HG02884 (cell line): ENCODE results near the gene MRPL54.

Experiments used
- ATAC-seq: cut with Tn5 transposase; IDR thresholded peaks from one replicate; pipeline ENCODE4 v1.9.1; 2021; ENCODE audit warnings: mild to moderate bottlenecking, moderate library complexity; ENCODE audit not compliant: unreplicated experiment

MRPL54 gene

GRCh38 chr19:3762501-3763459 is at the start of gene MRPL54:
Gene MRPL54 (plus strand): TSS chr19:3762682. CDS start chr19:3762701, 19 bp downstream.
- ATAC-seq: peak; percentile 71

DNA sequence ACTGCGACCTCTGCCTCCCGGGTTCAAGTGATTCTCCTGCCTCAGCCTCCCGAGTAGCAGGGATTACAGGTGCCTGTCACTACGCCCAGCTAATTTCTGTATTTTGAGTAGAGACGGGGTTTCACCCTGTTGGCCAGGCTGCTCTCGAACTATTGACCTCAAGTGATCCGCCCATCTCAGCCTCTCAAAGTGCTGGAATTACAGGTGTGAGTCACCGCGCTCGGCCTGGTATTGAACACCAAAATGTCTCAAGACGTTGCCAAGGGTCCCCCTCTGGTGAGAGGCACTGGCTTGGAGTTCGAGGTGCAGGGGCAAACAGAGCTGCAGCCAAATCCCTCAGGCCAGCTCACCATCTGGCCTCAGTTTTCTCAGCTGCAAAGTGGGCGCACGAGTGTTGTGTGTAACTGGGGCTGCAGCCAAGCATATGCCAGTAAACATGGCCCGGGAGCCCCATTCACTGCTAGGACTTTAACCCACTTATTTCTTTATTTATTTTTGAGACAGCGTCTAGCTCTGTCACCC is 46.3 kb upstream of the MRPL54 start:
- no peak for ATAC-seq

GRCh38 chr19:3719868-3720267 is 42.6 kb upstream of the MRPL54 start:
- no peak for ATAC-seq

- no peak for ATAC-seq
These were observed 42.0 kb upstream of the MRPL54 start for GRCh38 chr19:3720349-3720917.

- ATAC-seq: no peak
These were observed 41.2 kb upstream of the MRPL54 start for GRCh38 chr19:3721131-3721886.

- ATAC-seq: no peak
These were observed 40.5 kb upstream of the MRPL54 start for GRCh38 chr19:3721887-3722442.

- no peak for ATAC-seq
These were observed 39.9 kb upstream of the MRPL54 start for GRCh38 chr19:3722443-3723109.

- no peak for ATAC-seq
These were observed 39.4 kb upstream of the MRPL54 start for GRCh38 chr19:3723110-3723488.

DNA sequence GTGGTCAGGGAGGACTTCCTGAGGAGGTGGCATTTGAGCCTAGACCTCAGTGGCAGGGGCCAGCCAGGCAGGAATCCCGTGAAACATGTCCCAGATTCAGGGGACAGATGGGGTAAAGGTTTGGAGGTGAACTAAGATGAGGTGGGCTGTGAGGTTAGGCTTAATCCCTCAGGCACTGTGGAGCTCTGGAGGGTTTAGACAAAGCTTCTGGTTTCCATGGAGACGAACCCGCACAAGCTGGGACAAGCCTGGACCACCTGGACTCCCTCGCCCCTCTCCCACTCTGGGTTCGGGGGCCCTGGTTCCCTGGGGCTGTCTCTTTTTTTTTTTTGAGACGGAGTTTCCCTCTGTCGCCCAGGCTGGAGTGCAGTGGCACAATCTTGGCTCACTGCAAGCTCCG is 38.6 kb upstream of the MRPL54 start:
- ATAC-seq: no peak

GRCh38 chr19:3725121-3725520 is 37.4 kb upstream of the MRPL54 start:
- no peak for ATAC-seq

DNA sequence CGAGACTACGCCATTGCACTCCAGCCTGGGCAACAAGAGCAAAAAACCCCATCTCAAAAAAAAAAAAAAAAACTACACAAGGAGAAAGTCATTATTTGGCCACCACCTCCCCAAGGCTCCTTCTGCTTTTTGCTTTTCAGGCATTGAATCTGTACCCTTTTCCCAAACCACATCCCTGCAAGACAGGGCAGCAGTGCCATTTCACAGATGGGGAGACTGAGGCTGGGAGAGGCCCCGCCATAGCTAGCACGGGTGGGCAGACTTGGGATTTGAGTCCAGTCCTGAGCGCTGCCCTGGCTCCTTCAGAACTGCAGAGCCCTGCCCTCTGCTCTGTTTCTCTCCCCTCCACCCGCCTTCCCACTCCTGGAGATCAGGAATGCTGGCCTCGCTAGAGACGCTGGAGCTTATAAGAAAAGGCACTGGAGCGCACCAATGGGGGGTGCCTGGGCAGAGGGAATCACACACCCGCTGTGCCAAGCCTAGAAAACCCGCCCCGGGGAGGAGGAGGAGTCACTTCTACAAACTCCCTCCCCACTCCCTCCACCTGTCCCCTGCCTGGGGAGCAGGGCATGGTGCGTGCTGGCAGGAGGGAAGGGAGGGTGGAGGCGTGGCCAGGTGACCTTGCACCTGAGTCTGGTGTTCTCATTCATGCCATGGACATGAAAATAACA is 36.7 kb upstream of the MRPL54 start:
- ATAC-seq: no peak

DNA sequence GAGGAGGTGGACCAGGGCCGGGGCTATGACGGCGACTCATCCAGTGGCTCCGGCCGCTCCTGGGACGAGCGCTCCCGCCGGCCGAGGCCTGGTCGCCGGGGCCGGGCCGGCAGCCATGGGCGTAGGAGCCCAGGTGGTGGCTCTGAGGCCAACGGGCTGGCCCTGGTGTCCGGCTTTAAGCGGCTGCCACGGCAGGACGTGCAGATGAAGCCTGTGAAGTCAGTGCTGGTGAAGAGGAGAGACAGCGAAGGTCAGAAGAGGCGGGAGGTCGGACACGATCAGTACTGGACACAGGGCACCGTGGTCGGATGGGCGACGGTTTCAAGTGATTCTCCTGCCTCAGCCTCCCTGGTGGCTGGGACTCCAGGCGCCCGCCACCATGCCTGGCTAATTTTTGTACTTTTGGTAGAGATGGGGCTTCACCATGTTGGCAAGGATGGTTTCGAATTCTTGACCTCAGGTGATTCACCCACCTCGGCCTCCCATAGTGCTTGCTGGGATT is 32.0 kb upstream of the MRPL54 start:
- ATAC-seq: no peak

DNA sequence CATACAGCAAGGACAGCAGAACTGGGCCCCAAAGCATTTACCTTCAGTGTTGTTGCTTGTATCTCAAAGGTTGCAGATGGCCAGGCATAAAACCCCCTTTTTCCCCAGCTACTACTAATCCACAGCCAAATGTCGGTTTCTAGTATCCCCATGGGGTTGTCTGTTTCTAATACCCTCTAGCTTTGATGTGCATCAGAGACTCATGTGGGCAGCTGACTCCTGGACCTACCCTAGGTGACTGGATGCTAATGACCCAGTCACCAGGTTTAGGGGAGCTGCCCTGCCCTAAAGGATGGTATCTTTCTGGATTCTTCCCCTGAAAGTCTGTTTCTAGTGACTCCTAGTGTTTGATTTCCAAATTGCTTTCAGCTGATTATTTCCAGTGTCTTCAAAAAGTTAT is 30.4 kb upstream of the MRPL54 start:
- no peak for ATAC-seq

GRCh38 chr19:3733549-3734309 is 28.8 kb upstream of the MRPL54 start:
- ATAC-seq: no peak

DNA sequence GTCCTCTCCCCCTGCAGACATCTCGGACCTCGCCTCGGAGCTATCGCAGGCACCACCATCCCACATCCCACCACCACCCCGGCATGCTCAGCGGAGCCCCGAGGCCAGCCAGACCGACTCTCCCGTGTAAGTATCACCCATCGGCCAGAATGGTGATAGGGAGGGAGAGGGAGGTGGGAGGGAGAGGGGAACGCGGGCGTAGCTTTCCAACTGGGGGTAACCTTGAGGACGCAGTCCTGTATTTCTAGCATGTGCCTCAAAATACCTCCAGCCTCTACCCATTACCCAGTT is 28.2 kb upstream of the MRPL54 start:
- ATAC-seq: no peak

DNA sequence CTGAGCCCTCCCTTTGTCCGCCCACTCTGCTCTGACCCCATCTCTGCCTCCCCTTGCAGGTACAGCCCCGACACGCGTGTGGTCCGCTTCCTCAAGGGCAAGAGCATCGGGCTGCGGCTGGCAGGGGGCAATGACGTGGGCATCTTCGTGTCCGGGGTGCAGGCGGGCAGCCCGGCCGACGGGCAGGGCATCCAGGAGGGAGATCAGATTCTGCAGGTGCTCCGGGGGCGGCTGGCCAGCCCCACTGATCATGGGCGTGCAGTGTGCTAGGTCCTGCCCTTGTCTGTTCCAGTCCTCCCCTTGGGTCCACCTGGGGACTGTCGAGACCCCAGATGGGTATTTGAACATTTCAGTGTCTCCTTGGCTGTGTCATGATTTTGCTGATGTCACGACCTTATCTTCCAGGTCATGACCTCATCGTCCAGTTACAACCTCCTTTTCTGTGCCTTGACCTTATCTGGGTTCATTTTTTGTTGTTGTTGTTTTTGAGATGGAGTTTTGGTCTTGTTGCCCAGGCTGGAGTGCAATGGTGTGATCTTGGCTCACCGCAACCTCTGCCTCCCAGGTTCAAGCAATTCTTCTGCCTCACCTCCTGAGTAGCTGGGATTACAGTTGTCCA is 26.3 kb upstream of the MRPL54 start:
- no peak for ATAC-seq

GRCh38 chr19:3737487-3738205 is 24.8 kb upstream of the MRPL54 start:
- no peak for ATAC-seq
